ENCODE measurements around the gene ZBTB7C. TPM values are rescaled to one million over a fixed set of nuclear protein-coding genes. Genes with fewer than 3 reads are reported as not detected.

The ZBTB7C gene
- total RNA-seq, 1 donor from 2014 or later: 0.15 TPM

DNA sequence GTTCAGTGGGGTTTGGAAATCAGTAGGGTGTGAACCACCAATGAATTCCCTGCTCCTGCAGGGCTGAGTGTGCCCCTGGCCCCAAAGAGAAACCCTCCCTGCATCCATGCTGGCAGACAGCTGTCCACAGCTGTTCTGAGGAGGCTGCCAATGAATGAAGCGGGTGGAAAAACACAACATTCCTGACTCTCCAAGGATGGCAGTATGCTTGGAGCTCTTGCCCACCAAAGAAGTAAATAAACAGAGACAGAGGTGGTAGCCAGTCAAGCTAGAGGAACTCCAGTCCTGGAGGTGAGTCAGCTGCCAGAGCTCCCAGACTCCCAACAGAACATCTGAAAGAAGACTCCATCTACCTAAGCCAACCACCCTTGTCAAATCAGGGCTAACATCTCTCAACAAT is 6.2 kb downstream of the ZBTB7C start:
- Histone ChIP-seq H3K4me3 (no peak overlapping the region), H3K27ac (no peak overlapping the region), H3K27me3 (peaks cover 30% of the 10 kb centered on the region), H3K9me3 (ENCODE audit: low read depth) (no peaks in the 10 kb centered on the region), H3K4me1 (peaks cover 27% of the 10 kb centered on the region), H3K36me3 (no peaks in the 10 kb centered on the region), H4K20me1 (ENCODE audit: low read depth) (peaks cover 9% of the 10 kb centered on the region), H3K9ac (no peak overlapping the region), H2AFZ (replicated peaks) (no peak overlapping the region), H3K4me2 (no peak overlapping the region), H3K79me2 (ENCODE audit: low read depth) (no peaks in the 10 kb centered on the region), H3F3A (ENCODE audit: low read depth) (peaks cover 6% of the 10 kb centered on the region)
- Mint-ChIP-seq H3K4me1 (peaks cover 18% of the 10 kb centered on the region), H3K9me3 (no peaks in the 10 kb centered on the region), H3K36me3 (no peaks in the 10 kb centered on the region), H3K27ac (no peak overlapping the region), H3K4me3 (no peak overlapping the region), H3K27me3 (ENCODE audit: insufficient read depth, low read depth) (peaks cover 37% of the 10 kb centered on the region)
- no peak for DNase-seq (ENCODE audit: low spot score)
- TF ChIP-seq EZH2 (IDR thresholded peaks at IDR 0.05): no peak
- TF ChIP-seq, protein P1, sequence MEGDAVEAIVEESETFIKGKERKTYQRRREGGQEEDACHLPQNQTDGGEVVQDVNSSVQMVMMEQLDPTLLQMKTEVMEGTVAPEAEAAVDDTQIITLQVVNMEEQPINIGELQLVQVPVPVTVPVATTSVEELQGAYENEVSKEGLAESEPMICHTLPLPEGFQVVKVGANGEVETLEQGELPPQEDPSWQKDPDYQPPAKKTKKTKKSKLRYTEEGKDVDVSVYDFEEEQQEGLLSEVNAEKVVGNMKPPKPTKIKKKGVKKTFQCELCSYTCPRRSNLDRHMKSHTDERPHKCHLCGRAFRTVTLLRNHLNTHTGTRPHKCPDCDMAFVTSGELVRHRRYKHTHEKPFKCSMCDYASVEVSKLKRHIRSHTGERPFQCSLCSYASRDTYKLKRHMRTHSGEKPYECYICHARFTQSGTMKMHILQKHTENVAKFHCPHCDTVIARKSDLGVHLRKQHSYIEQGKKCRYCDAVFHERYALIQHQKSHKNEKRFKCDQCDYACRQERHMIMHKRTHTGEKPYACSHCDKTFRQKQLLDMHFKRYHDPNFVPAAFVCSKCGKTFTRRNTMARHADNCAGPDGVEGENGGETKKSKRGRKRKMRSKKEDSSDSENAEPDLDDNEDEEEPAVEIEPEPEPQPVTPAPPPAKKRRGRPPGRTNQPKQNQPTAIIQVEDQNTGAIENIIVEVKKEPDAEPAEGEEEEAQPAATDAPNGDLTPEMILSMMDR (IDR thresholded peaks at IDR 0.05): no peak
- TF ChIP-seq EZH2phosphoT487 (IDR thresholded peaks at IDR 0.05): no peak

DNA sequence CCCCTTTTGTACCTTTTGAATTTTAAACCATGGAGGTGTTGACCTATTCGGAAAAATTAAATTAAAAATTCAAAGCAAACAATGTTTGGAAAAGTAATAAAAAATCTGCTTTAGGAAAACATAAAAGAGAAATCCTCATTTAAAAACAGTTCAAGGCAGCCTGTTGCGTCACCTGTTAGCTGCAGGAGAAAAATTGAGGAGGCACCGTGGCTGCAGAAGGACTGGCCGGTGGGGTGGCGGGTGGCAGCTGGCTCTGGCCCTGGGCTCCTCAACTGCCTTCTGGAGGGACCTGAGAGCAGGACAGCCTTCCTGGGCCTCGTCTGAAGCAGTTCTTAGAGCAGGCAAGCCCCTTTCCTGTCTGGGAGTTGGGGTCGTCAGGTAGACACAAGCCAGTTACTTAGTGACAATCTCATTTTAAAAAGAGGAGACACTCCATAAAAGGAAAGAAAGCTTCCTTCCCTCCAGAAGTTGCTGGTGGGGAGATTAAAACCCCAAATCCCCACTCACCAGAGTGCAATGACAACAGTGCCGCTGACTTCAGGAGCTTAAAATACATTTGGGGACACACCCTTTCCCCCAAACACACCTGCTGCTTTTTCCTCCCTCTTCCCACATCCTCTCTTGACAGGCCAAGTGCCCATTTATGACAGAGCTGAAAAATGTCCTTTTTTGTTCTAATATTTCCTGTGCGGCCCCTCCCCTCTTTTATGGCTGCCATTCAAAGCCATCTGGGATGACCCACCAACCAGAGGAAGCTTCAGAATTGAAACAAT is 9.7 kb downstream of the ZBTB7C start:
- Histone ChIP-seq H3K36me3 (no peaks in the 10 kb centered on the region), H3K27me3 (no peaks in the 10 kb centered on the region), H3K27ac (no peak overlapping the region), H3F3A (ENCODE audit: low read depth) (no peaks in the 10 kb centered on the region), H3K79me2 (ENCODE audit: low read depth) (no peaks in the 10 kb centered on the region), H4K20me1 (ENCODE audit: low read depth) (no peaks in the 10 kb centered on the region), H3K4me2 (no peak overlapping the region), H2AFZ (replicated peaks) (no peak overlapping the region), H3K9ac (no peak overlapping the region), H3K4me3 (no peak overlapping the region), H3K9me3 (ENCODE audit: low read depth) (no peaks in the 10 kb centered on the region), H3K4me1 (peaks cover 7% of the 10 kb centered on the region)
- Mint-ChIP-seq H3K27me3 (ENCODE audit: insufficient read depth, low read depth) (peaks cover 10% of the 10 kb centered on the region), H3K4me3 (no peak overlapping the region), H3K36me3 (no peaks in the 10 kb centered on the region), H3K27ac (no peak overlapping the region), H3K4me1 (peaks cover 1% of the 10 kb centered on the region), H3K9me3 (no peaks in the 10 kb centered on the region)
- no peak for TF ChIP-seq EZH2 (IDR thresholded peaks at IDR 0.05)
- DNase-seq (ENCODE audit: low spot score): no peak

DNA sequence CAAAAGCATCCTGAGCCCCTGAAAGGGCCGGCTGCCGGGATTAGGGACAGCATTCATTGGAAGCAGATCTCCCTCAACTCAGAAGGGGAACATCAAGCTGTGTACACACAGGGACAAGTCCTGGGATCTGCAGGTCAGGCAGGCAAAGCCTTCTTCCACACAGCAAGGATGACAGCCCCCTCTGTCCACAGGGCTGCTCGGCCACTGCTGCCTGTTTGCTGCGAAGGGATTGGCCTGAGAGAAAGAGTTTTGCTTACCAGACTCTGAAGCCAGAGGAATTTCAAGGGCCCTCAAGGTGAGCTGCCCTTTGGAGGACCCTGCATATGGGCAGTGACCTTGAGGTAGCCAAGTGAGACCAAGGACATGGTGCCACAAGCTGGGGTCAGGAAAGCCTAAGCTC is 11.1 kb downstream of the ZBTB7C start:
- Histone ChIP-seq H4K20me1 (ENCODE audit: low read depth) (no peaks in the 10 kb centered on the region), H3K9me3 (ENCODE audit: low read depth) (no peaks in the 10 kb centered on the region), H3F3A (ENCODE audit: low read depth) (no peaks in the 10 kb centered on the region), H3K79me2 (ENCODE audit: low read depth) (no peaks in the 10 kb centered on the region), H2AFZ (replicated peaks) (no peak overlapping the region), H3K36me3 (no peaks in the 10 kb centered on the region), H3K4me2 (no peak overlapping the region), H3K27me3 (no peaks in the 10 kb centered on the region), H3K4me3 (no peak overlapping the region), H3K27ac (no peak overlapping the region), H3K4me1 (peaks cover 15% of the 10 kb centered on the region), H3K9ac (no peak overlapping the region)
- TF ChIP-seq, protein P1 (IDR thresholded peaks at IDR 0.05): no peak
- TF ChIP-seq EZH2 (IDR thresholded peaks at IDR 0.05) (no peak), EZH2phosphoT487 (IDR thresholded peaks at IDR 0.05) (no peak)
- H3K4me3 Mint-ChIP-seq: no peak overlapping the region
- H3K27me3 Mint-ChIP-seq (ENCODE audit: insufficient read depth, low read depth): peaks cover 11% of the 10 kb centered on the region
- peaks cover 7% of the 10 kb centered on the region for H3K4me1 Mint-ChIP-seq
- no peak for DNase-seq (ENCODE audit: low spot score)
- H3K36me3 Mint-ChIP-seq: no peaks in the 10 kb centered on the region
- no peak overlapping the region for H3K27ac Mint-ChIP-seq
- no peaks in the 10 kb centered on the region for H3K9me3 Mint-ChIP-seq

DNA sequence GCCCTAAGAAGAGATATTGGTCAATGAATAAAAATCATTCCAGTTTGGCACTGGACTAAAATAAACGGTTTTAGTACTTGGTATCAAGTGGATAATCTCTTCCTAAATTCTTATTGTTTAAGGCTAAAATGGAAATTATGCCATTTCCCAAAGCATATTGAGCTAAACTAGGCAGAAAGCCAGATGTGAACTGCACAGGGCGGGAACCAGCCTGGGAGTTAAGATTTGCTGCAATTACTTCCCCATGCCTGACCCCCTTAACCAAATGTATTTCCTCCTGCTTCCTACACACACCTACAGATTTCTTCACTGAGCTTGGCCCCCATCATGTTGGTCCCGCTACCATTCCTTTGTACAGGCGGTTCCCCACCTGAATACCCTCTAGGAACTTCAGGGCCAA is 12.2 kb downstream of the ZBTB7C start:
- H3K4me1 Mint-ChIP-seq: peaks cover 7% of the 10 kb centered on the region
- peaks cover 8% of the 10 kb centered on the region for H3K27me3 Mint-ChIP-seq (ENCODE audit: insufficient read depth, low read depth)
- TF ChIP-seq, protein P1 (IDR thresholded peaks at IDR 0.05): no peak
- TF ChIP-seq EZH2 (IDR thresholded peaks at IDR 0.05) (no peak), EZH2phosphoT487 (IDR thresholded peaks at IDR 0.05) (no peak)

More for the DNA sequence above, 12.2 kb downstream of the ZBTB7C start:
- Histone ChIP-seq H3K4me3 (no peak overlapping the region), H3K9ac (no peak overlapping the region), H4K20me1 (ENCODE audit: low read depth) (no peaks in the 10 kb centered on the region), H3K27me3 (no peaks in the 10 kb centered on the region), H3K4me1 (peaks cover 15% of the 10 kb centered on the region), H3K79me2 (ENCODE audit: low read depth) (no peaks in the 10 kb centered on the region), H3K36me3 (no peaks in the 10 kb centered on the region), H2AFZ (replicated peaks) (no peak overlapping the region), H3K4me2 (no peak overlapping the region), H3F3A (ENCODE audit: low read depth) (no peaks in the 10 kb centered on the region), H3K27ac (no peak overlapping the region), H3K9me3 (ENCODE audit: low read depth) (no peaks in the 10 kb centered on the region)
- no peaks in the 10 kb centered on the region for H3K9me3 Mint-ChIP-seq
- no peak overlapping the region for H3K4me3 Mint-ChIP-seq
- no peaks in the 10 kb centered on the region for H3K36me3 Mint-ChIP-seq
- DNase-seq (ENCODE audit: low spot score): no peak
- H3K27ac Mint-ChIP-seq: no peak overlapping the region
